Astrocyte (in vitro differentiated cells and primary cell): Measurements from ENCODE around the gene CEP89. TPM values are rescaled to one million over a fixed set of nuclear protein-coding genes. Genes with fewer than 3 reads are reported as not detected.
"Not testable (repeated sequence)": the region's sequence is repeated elsewhere in the genome, so short reads cannot be mapped to it uniquely, and the experiment has no call there.

Experiments
- DNase-seq: peaks from one replicate; pipeline ENCODE4 v3.0.0-alpha.2; 2010; ENCODE audit warnings: low read depth
- FAIRE-seq: peaks from 2 replicates; lab custom pipeline; 2011; peaks lifted over from hg19 to GRCh38; lab: Jason Lieb, UNC
- H2AFZ ChIP-seq: 2 replicates; pipeline ENCODE4 v1.6.0; 2012; ENCODE audit warnings: low read depth, low read length, inconsistent platforms
- H3K27ac ChIP-seq: 2 replicates; pipeline ENCODE4 v1.5.1; 2011; ENCODE audit warnings: low read depth, low read length, inconsistent platforms
- H3K27me3 ChIP-seq: 2 replicates; pipeline ENCODE4 v1.6.0; 2011; ENCODE audit warnings: low read length, inconsistent platforms; ENCODE audit not compliant: insufficient read depth
- H3K36me3 ChIP-seq: 2 replicates; pipeline ENCODE4 v1.5.1; 2011; ENCODE audit warnings: low read length, inconsistent platforms; ENCODE audit not compliant: insufficient read depth
- H3K4me1 ChIP-seq: 2 replicates; pipeline ENCODE4 v1.5.1; 2011; ENCODE audit warnings: low read length, inconsistent platforms; ENCODE audit not compliant: insufficient read depth
- H3K4me2 ChIP-seq: 2 replicates; pipeline ENCODE4 v1.6.0; 2012; ENCODE audit warnings: low read length, inconsistent platforms
- H3K4me3 ChIP-seq: 2 replicates; pipeline ENCODE4 v1.5.1; 2011; ENCODE audit warnings: low read depth, mild to moderate bottlenecking, low read length, inconsistent platforms; ENCODE audit not compliant: insufficient read depth
- H3K79me2 ChIP-seq: 2 replicates; pipeline ENCODE4 v1.6.0; 2012; ENCODE audit warnings: mild to moderate bottlenecking, low read length, inconsistent platforms; ENCODE audit not compliant: insufficient read depth
- H3K9ac ChIP-seq: 2 replicates; pipeline ENCODE4 v1.6.0; 2012; ENCODE audit warnings: mild to moderate bottlenecking, low read length, inconsistent platforms
- H3K9me3 ChIP-seq: 2 replicates; pipeline ENCODE4 v1.5.1; 2012; ENCODE audit warnings: low read depth, mild to moderate bottlenecking, low read length, inconsistent platforms; ENCODE audit not compliant: insufficient read depth
- H4K20me1 ChIP-seq: 2 replicates; pipeline ENCODE4 v1.6.0; 2012; ENCODE audit warnings: low read length, inconsistent platforms; ENCODE audit not compliant: insufficient read depth
- H3K27ac Mint-ChIP-seq: one replicate; pipeline ENCODE4 v1.8.0; 2021; ENCODE audit warnings: mild to moderate bottlenecking, mixed read lengths; ENCODE audit not compliant: unreplicated experiment
- H3K27me3 Mint-ChIP-seq: one replicate; pipeline ENCODE4 v1.8.0; 2021; ENCODE audit warnings: low read depth, mixed read lengths; ENCODE audit not compliant: unreplicated experiment
- H3K36me3 Mint-ChIP-seq: one replicate; pipeline ENCODE4 v1.8.0; 2021; ENCODE audit warnings: low read depth, mixed read lengths; ENCODE audit not compliant: unreplicated experiment
- H3K4me1 Mint-ChIP-seq: one replicate; pipeline ENCODE4 v1.8.0; 2021; ENCODE audit warnings: low read depth, mixed read lengths; ENCODE audit not compliant: unreplicated experiment
- H3K4me3 Mint-ChIP-seq: one replicate; pipeline ENCODE4 v1.8.0; 2021; ENCODE audit warnings: mild to moderate bottlenecking, moderate library complexity, mixed read lengths; ENCODE audit not compliant: unreplicated experiment
- H3K9me3 Mint-ChIP-seq: one replicate; pipeline ENCODE4 v1.8.0; 2021; ENCODE audit warnings: mild to moderate bottlenecking, mixed read lengths; ENCODE audit not compliant: unreplicated experiment
- CTCF ChIP-seq: IDR thresholded peaks from 2 replicates; pipeline ENCODE4 v1.5.1; 2011; ENCODE audit warnings: low read depth, mild to moderate bottlenecking, inconsistent platforms, low read length, moderate library complexity; ENCODE audit not compliant: insufficient read depth
- EZH2 ChIP-seq: IDR thresholded peaks from 2 replicates; pipeline ENCODE4 v1.6.1; 2012; ENCODE audit warnings: mild to moderate bottlenecking, low read length, inconsistent platforms; ENCODE audit not compliant: insufficient read depth
- total RNA-seq: library from RNA; stranded (reverse); gene quantifications from 2 replicates; pipeline ENCODE4 v1.2.1, GENCODE V29; 2021

CEP89 gene
- total RNA-seq, 1 donor from 2014 or later: 28.3 TPM

- H4K20me1 ChIP-seq, H3K9me3 Mint-ChIP-seq, FAIRE-seq, H3K27ac Mint-ChIP-seq, H3K4me3 ChIP-seq, H3K36me3 Mint-ChIP-seq, H3K27me3 ChIP-seq, H3K79me2 ChIP-seq, H3K4me1 ChIP-seq, H3K9ac ChIP-seq, H2AFZ ChIP-seq, H3K4me1 Mint-ChIP-seq, H3K27ac ChIP-seq, H3K27me3 Mint-ChIP-seq, DNase-seq, H3K4me2 ChIP-seq, H3K36me3 ChIP-seq, H3K9me3 ChIP-seq, H3K4me3 Mint-ChIP-seq: not testable (repeated sequence)
Observed at GRCh38 chr19:32982488-32982887, 10.7 kb upstream of the CEP89 start.

GRCh38 chr19:32979807-32980206 lies 8.0 kb upstream of the CEP89 start:
- not testable (repeated sequence) for H3K27ac Mint-ChIP-seq, H4K20me1 ChIP-seq, H3K27me3 Mint-ChIP-seq, H3K4me3 ChIP-seq, DNase-seq, H3K9me3 Mint-ChIP-seq, H3K79me2 ChIP-seq, H3K4me2 ChIP-seq, H3K4me1 ChIP-seq, H3K36me3 ChIP-seq, FAIRE-seq, H3K36me3 Mint-ChIP-seq, H3K4me1 Mint-ChIP-seq, H3K9me3 ChIP-seq, H3K9ac ChIP-seq, H3K27me3 ChIP-seq, H3K27ac ChIP-seq, H3K4me3 Mint-ChIP-seq, H2AFZ ChIP-seq

- H3K36me3 Mint-ChIP-seq, H3K9me3 ChIP-seq, DNase-seq, H3K27me3 ChIP-seq, H4K20me1 ChIP-seq, H2AFZ ChIP-seq, H3K79me2 ChIP-seq, H3K4me1 Mint-ChIP-seq, H3K27ac ChIP-seq, H3K36me3 ChIP-seq, H3K27me3 Mint-ChIP-seq, H3K4me1 ChIP-seq, H3K4me2 ChIP-seq, H3K9me3 Mint-ChIP-seq, FAIRE-seq, H3K4me3 Mint-ChIP-seq, H3K4me3 ChIP-seq, H3K27ac Mint-ChIP-seq, H3K9ac ChIP-seq: not testable (repeated sequence)
Observed at GRCh38 chr19:32977813-32978212, 6.1 kb upstream of the CEP89 start.

GRCh38 chr19:32977280-32977679 lies 5.5 kb upstream of the CEP89 start:
- H3K9me3 ChIP-seq: no peaks in the 10 kb centered on the region
- no peaks in the 10 kb centered on the region for H3K4me1 ChIP-seq
- Mint-ChIP-seq H3K4me1 (no peaks in the 10 kb centered on the region), H3K4me3 (no peak overlapping the region), H3K27me3 (no peaks in the 10 kb centered on the region), H3K27ac (no peak overlapping the region), H3K36me3 (peaks cover 3% of the 10 kb centered on the region), H3K9me3 (no peaks in the 10 kb centered on the region)
- H3K79me2 ChIP-seq: no peaks in the 10 kb centered on the region
- no peaks in the 10 kb centered on the region for H3K27me3 ChIP-seq
- no peaks in the 10 kb centered on the region for H4K20me1 ChIP-seq
- H3K36me3 ChIP-seq: no peaks in the 10 kb centered on the region
- TF ChIP-seq CTCF: no peak
- no peak for TF ChIP-seq EZH2
- H3K4me2 ChIP-seq: no peak overlapping the region
- H3K27ac ChIP-seq: no peak overlapping the region
- no peak overlapping the region for H2AFZ ChIP-seq
- FAIRE-seq: no peak
- DNase-seq: no peak
- H3K9ac ChIP-seq: no peak overlapping the region
- H3K4me3 ChIP-seq: no peak overlapping the region
